GM10248 (cell line): Measurements from ENCODE around the gene PEAK3.

Source experiments
- CTCF ChIA-PET: fragments of 300-600 bp; sonication (Branson Sonifier 250); formaldehyde crosslinking; extraction: SDS; loops from one replicate; lab custom pipeline; 2021; ENCODE audit warnings: antibody characterized with exemption; lab: Yijun Ruan, JAX
- POLR2A ChIA-PET: fragments of 350-650 bp; sonication (Branson Sonifier 250); formaldehyde crosslinking; extraction: SDS; loops from one replicate; lab custom pipeline; 2020; ENCODE audit warnings: antibody characterized with exemption; lab: Yijun Ruan, JAX
- DNase-seq: peaks from one replicate; pipeline ENCODE4 v3.0.0; 2012; ENCODE audit errors: extremely low spot score
- CTCF ChIP-seq: IDR thresholded peaks from 2 replicates; pipeline ENCODE4 v1.5.1; 2012; ENCODE audit warnings: mild to moderate bottlenecking, low read depth; ENCODE audit errors: extremely low read depth, missing control alignments, control extremely low read depth

PEAK3 gene

DNA sequence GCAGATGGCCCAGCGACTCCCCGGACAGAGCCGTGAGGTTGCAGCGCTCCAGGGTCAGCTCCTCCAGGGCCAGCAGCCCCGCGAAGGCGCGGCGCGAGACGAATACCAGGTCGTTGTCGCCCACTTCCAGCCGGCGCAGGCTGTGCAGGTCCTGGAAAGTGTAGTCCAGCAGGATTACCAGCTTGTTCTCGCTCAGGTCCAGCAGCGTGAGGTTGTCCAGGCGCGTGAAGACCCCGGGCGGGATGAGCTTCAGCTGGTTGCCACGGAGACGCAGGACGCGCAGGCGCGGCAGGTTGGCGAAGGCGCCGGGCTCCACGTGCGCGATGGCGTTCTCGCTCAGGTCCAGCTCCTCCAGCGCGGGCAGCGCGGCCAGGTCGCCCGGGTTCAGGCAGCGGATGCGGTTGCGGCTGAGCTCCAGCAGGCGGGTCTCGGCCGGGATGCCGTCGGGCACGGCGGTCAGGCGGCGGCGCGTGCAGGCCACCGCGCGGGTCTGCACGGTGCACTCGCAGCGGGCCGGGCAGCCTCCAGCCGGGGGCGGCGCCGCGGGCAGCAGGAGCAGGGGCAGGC is 9.3 kb upstream of the PEAK3 start:
- ChIA-PET POLR2A (no interaction called here), CTCF (interaction anchor here (1.0 to 1.7 kb wide), 2 partner anchors 16 to 135 kb away, joined by 3 to 4 read pairs; no protein-coding TSS in a partner anchor)
- no peak for DNase-seq
- no peak for TF ChIP-seq CTCF

- no peak for DNase-seq
- ChIA-PET POLR2A (no interaction called here), CTCF (interaction anchor here (1.0 to 1.7 kb wide), 2 partner anchors 15 to 134 kb away, joined by 3 to 4 read pairs; no protein-coding TSS in a partner anchor)
- TF ChIP-seq CTCF: no peak
Measured at GRCh38 chr19:2290441-2291184, 8.6 kb upstream of the PEAK3 start.

DNA sequence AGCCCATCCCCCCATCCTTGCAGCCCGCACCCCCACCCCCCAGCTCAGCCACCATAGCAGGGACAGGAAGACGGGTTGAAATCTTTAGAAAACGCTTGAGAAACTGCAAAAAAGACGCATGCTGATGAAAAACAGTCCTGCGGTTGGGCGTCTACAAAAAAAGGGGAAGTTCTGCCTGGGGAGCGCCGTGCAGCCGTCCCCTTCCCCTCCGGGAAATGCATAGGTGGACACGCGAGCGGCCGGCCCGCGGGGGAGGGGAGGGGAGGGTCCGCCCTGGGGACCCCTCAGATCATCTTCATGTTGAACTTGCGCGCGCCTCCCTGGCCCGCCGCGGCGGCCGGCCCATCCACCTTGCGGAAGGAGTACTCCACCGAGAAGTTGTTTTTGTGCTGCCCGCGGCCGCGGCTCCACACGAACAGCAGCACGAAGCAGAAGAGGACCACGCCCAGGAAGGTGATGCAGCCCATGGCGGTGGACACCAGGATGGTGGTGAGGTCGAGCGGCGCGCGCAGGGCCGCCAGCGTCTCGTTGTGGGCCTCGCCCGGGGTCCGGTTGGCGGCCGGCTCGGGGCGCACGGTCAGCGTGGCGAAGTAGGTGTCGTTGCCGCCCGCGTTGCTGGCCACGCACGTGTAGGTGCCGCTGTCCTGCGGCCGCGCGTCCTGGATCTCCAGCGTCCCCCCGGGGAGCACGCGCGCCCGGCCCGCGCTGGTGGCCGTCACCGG is 7.9 kb upstream of the PEAK3 start:
- CTCF ChIA-PET: interaction anchor here (1.0 to 4.3 kb wide), 6 partner anchors 16 to 206 kb away, joined by 3 to 28 read pairs (median 4); no protein-coding TSS in a partner anchor
- DNase-seq: peak; percentile 85
- POLR2A ChIA-PET: interaction anchor here (1.0 to 1.6 kb wide), 3 partner anchors 11 to 20 kb away, joined by 3 to 5 read pairs (median 5); no protein-coding TSS in a partner anchor
- no peak for TF ChIP-seq CTCF

DNA sequence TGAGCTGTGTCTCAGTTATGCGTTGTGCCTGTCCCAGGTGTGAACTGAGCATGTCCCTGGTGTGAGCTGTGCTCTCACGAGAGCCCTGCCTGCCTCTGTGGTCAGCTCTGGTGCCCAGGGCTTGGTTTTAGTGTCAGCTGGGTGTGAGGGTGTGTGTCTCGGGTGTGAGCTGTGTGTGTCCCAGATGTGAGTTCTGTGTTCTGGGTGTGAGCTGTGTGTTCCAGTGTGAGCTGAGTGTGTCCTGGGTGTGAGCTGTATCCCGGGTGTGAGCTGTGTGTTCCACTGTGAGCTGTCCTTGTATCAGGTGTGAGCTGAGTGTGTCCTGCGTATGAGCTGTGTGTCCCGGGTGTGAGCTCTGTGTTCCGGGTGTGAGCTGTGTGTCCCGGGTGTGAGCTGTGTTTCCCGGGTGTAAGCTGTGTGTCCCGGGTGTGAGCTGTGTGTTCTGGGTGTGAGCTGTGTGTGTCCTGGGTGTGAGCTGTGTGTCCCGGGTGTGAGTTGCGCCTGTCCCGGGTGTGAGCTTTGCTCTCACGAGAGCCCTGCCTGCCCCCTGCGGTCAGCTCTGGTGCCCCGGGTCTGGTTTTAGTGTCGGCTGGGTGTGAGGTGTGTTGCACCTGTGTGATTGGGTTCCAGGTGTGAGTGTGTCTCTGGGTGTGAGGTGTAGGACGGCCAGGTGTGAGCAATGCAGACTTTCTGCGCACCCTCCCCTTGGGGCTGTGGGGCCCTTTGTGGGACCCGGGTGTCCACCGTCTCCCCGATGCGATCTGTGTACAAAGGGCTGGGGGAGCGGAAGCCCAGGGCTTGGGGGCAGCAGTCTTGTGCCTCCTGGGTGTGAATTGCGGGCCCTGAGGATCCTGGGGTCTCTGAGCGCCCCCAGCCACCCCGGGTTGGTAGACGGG is 7.1 kb upstream of the PEAK3 start:
- DNase-seq: no peak
- POLR2A ChIA-PET: interaction anchor here (0.6 to 1.6 kb wide), 6 partner anchors 8 to 28 kb away, joined by 3 to 10 read pairs (median 4); no protein-coding TSS in a partner anchor
- CTCF ChIA-PET: interaction anchor here (0.8 to 4.3 kb wide), 6 partner anchors 9 to 207 kb away, joined by 3 to 28 read pairs (median 4); no protein-coding TSS in a partner anchor
- TF ChIP-seq CTCF: no peak

- ChIA-PET POLR2A (interaction anchor here (0.6 to 1.6 kb wide), 6 partner anchors 8 to 188 kb away, joined by 3 to 10 read pairs (median 4); partner anchors contain the start of gene GADD45B), CTCF (interaction anchor here (0.8 to 4.3 kb wide), 8 partner anchors 8 to 323 kb away, joined by 3 to 28 read pairs (median 3); partner anchors contain the start of gene PLEKHJ1)
- TF ChIP-seq CTCF: no peak
- DNase-seq: no peak
Measured at GRCh38 chr19:2288338-2288817, 6.4 kb upstream of the PEAK3 start.
